Stimulated activated CD8-positive, alpha-beta memory T cell treated with anti-CD3 and anti-CD28 coated beads, Interleukin-15, amount 100 ng/mL, for 1 hour (primary cell): Measurements from ENCODE around the gene SIAH3.

Experiments used
- DNase-seq: peaks from one replicate; pipeline ENCODE4 v3.0.0-alpha.2; 2020; ENCODE audit warnings: low read depth

SIAH3 gene

DNA sequence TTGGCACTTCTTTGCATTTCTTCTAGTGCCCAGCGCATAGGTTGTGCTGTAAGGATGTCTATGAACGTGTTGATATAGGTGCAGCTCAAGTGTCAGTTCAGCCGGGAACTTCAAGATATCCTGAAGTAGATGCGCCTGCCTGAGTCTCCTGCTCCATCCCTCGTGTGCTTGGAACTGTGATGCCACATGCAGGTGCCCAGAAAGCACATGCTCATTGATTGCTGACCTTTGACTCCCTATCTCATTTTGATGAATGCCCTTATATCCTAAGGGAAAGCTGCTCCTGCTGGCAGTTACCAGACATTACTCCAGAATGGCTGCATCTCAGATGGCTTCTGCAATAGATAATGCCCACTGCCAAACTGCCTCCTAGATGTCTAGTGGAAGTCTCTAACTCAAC, 108.6 kb downstream of the SIAH3 start:
- no peak for DNase-seq

DNA sequence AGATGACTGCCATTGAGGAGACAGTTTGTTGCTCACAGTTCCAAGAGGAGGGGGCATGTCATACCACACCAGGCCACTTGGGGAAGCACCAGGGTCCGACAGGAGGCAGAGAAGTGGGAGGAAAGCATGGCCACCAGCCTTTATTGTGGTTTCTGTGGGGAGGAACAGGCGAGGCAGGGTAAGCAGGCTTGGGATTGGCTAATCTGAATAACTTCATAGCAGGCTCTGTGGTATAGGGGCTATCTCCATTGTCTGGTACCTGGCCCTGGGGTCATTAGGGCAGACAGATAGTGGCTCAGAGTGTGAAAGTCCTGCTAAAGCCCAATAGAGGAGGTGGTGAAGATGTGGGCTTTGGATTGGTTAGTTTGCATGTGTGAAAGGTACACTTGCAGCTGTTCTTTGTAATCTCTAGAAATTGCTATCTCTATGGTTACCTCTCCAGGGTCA, 114.0 kb downstream of the SIAH3 start:
- no peak for DNase-seq

- no peak for DNase-seq
Observed at GRCh38 chr13:45733361-45733760, 118.2 kb downstream of the SIAH3 start.

DNA sequence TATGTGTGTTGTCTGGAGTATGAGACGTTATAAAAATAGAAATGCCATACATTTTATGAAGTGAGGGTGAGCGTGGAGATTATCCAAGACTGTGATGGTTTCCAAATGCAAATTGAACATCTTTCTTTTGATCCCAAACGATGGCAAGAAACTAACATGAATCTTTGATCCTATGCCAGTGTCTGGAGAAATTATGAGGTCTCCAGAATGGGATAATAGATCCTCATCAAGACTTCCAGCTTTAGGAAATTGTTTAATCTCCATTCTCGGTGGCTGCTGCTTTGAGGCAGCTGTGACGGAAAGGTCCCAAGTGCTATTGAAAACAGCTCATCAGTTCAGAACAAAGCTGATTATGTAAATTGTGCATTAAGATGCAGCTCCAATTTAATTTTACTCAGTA, 118.6 kb downstream of the SIAH3 start:
- no peak for DNase-seq

DNA sequence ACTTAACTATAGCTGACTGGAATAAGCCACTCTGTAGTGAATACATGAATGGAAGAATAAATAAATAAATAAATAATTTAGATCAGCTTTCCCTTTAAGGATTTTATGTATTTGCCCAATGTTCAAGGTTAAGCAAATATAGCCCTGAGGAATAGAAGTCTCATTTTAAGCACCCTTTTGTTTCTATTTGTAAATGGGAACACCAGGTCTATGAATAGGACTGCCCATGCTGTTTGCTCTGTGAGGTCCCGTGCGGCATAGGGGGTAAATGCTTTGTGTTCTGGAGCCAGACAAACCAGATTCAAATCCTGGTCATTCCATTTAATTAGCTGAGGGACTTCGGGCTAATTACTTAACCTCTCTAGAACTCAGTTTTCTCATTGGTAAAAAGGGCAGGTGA, 120.1 kb downstream of the SIAH3 start:
- no peak for DNase-seq

DNA sequence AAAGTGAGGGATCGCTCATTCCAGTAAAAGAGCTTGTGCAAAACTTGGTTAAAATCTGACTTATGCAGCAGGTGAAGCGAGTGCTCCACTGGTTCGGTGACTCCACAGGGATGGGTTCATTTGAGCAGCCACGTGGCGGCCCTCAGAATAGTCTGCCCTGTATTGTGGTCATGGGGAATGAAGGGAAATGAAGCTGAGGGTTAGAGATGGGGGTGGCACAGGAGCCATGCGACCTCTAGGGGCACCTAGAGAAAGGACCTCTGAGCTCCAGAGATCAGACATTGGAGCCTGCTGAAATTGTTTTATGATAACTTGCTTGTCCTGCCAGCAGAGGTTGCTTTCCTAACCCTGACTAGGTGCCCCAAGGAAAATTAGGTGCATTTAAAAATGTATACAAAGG, 122.8 kb downstream of the SIAH3 start:
- no peak for DNase-seq
